HG03045 (cell line): ENCODE results near the gene ACVR1B.
A peak's percentile ranks its signal among the peaks of the same experiment; 100 is the strongest.

Source experiments
- ATAC-seq: cut with Tn5 transposase; IDR thresholded peaks from one replicate; pipeline ENCODE4 v1.9.1; 2021; ENCODE audit warnings: mild to moderate bottlenecking, moderate library complexity; ENCODE audit not compliant: unreplicated experiment

The ACVR1B gene

GRCh38 chr12:52019113-52019770, 67.7 kb downstream of the ACVR1B start:
- no peak for ATAC-seq

GRCh38 chr12:52020539-52021336, 69.2 kb downstream of the ACVR1B start:
- ATAC-seq = no peak

GRCh38 chr12:52022841-52023181, 71.3 kb downstream of the ACVR1B start:
- ATAC-seq = peak; percentile 9

GRCh38 chr12:52023182-52023975, 71.9 kb downstream of the ACVR1B start:
- peak; percentile 60 for ATAC-seq

- no peak for ATAC-seq
These were observed 72.6 kb downstream of the ACVR1B start for GRCh38 chr12:52023976-52024688.

- no peak for ATAC-seq
These were observed 73.3 kb downstream of the ACVR1B start for GRCh38 chr12:52024845-52025230.

GRCh38 chr12:52026263-52026662, 74.8 kb downstream of the ACVR1B start:
- no peak for ATAC-seq

- no peak for ATAC-seq
These were observed 75.8 kb downstream of the ACVR1B start for GRCh38 chr12:52027085-52027843.

- no peak for ATAC-seq
These were observed 78.2 kb downstream of the ACVR1B start for GRCh38 chr12:52029685-52030084.

GRCh38 chr12:52032446-52032803, 80.9 kb downstream of the ACVR1B start:
- no peak for ATAC-seq

- ATAC-seq = peak; percentile 96
These were observed 81.4 kb downstream of the ACVR1B start for GRCh38 chr12:52032804-52033445.

- no peak for ATAC-seq
These were observed 82.1 kb downstream of the ACVR1B start for GRCh38 chr12:52033446-52034140.

- no peak for ATAC-seq
These were observed 83.7 kb downstream of the ACVR1B start for GRCh38 chr12:52035190-52035589.

GRCh38 chr12:52035926-52036325, 84.4 kb downstream of the ACVR1B start:
- no peak for ATAC-seq

- ATAC-seq = no peak
These were observed 85.2 kb downstream of the ACVR1B start for GRCh38 chr12:52036587-52037171.

- no peak for ATAC-seq
These were observed 85.9 kb downstream of the ACVR1B start for GRCh38 chr12:52037248-52037861.

- no peak for ATAC-seq
These were observed 86.9 kb downstream of the ACVR1B start for GRCh38 chr12:52038447-52038846.

- ATAC-seq = no peak
These were observed 89.5 kb downstream of the ACVR1B start for GRCh38 chr12:52041035-52041434.
